Ovary (tissue), 3 donors: ENCODE measurements around the gene MRPL14.

Source experiments
- CTCF ChIP-seq, 3 donors: fragments of 450-650 bp in 2 of 3; fragments of 200-600 bp in 1 of 3; IDR thresholded peaks; one replicate each; pipeline versions ENCODE4 v1.5.1 to v1.8.0; 2016 to 2022; ENCODE audit warnings: antibody characterized with exemption in 3 of 3, mild to moderate bottlenecking in 1 of 3
- EP300 ChIP-seq: sonication (generic); formaldehyde crosslinking; IDR thresholded peaks from one replicate; pipeline ENCODE4 v1.6.1; 2017; ENCODE audit warnings: antibody characterized with exemption
- POLR2A ChIP-seq: fragments of 450-650 bp; IDR thresholded peaks from one replicate; pipeline ENCODE4 v1.6.1; 2017; ENCODE audit warnings: antibody characterized with exemption, mild to moderate bottlenecking, moderate library complexity
- donor health status: DM: no; HTN: no; CAD: no.

- TF ChIP-seq CTCF (IDR thresholded peaks at IDR 0.05) (no peak), POLR2A (no peak), EP300 (no peak)
Measured at GRCh38 chr6:44166591-44167184, 39.4 kb upstream of the MRPL14 start.
